CD4-positive, alpha-beta T cell treated with Interleukin-4 for 4 hours (primary cell): ENCODE data around the gene TRIO.

ENCODE experiments used
- DNase-seq: peaks from one replicate; pipeline ENCODE4 v3.0.0-alpha.2; 2020

TRIO gene

GRCh38 chr5:14250748-14251701 lies 107.9 kb downstream of the TRIO start:
- no peak for DNase-seq

GRCh38 chr5:14251733-14252132 lies 108.6 kb downstream of the TRIO start:
- DNase-seq: no peak

GRCh38 chr5:14252793-14253192 lies 109.7 kb downstream of the TRIO start:
- DNase-seq: no peak

GRCh38 chr5:14254686-14255085 lies 111.5 kb downstream of the TRIO start:
- DNase-seq: no peak

DNA sequence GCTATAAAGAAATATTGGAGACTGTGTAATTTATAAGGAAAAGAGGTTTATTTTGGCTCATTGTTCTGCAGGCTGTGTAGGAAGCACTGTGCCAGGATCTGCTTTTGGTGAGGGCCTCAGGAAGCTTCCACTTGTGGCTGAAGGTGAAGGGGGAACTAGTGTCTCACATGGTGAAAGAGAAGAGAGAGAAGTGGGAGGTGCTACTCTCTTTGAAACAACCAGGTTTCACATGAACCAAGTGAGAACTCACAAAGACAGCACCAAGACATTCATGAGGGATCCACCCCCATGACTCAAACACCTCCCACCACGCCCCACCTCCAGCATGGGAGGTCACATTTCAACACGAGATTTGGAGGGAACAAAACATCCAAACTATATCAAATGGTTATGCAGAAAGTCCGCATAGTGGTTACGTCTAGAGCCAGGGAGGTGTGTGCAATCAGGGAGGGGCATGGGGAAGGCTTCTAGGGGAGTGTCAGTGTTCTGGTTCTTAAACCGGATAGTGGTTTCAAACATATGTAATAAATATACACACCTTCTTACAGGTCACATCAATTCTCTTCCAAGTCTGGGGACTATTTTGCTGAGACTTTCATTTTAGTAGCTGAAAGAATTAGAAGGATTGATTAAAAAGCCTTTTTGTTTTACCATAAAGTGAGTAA lies 113.0 kb downstream of the TRIO start:
- DNase-seq: no peak

DNA sequence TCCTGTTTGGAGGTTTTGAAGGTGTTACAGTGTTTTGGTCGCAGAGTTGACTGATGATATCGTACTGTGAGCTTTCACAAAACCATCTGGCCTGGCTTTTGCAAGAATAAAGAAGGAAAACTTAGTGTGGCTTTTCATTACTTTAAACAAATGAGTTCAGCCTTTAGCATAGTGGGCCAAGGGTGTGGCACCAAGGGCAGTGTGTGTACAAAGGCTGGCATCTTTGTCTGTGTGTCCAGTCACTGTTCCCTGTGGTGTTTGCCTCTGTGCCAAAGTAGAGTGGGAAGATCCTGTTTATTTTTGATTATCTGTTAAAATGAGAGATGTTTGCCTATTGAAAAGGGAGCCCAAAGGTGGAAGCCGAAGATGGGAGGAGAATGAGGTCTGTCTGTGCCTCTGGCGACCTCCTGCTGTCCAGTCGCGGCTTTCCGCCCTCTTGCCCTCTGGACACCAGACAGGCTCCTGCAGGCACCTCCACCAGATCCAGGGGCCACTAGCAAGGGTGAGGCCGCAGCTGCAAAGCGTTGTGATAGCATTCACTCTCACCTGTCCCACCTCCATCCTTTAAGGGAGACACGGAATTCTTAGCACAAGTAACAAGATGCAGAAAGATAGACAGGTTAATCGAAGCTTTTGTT lies 113.7 kb downstream of the TRIO start:
- DNase-seq: no peak

GRCh38 chr5:14257995-14258403 lies 114.9 kb downstream of the TRIO start:
- no peak for DNase-seq

- DNase-seq: no peak
Measured at GRCh38 chr5:14258840-14259239, 115.7 kb downstream of the TRIO start.

DNA sequence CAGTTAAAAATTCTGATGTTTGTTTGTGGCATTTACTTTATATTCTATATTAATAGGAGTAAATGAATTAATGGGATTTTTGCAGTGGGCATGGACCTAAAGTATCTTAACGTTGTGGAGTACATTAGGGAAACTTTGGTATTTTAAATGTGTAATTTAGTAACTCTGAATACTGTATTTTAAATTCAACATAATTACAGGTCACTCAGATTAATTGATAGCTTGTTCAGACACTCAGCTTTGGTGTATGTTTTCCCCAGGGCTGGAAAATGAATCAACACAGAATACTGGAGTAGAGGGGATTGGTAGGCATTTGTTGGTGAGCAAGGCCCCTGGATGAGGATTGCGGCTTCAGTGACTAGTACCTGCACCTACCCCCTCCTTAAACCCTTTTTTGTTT lies 117.5 kb downstream of the TRIO start:
- DNase-seq: no peak

- no peak for DNase-seq
Measured at GRCh38 chr5:14261235-14261634, 118.1 kb downstream of the TRIO start.

DNA sequence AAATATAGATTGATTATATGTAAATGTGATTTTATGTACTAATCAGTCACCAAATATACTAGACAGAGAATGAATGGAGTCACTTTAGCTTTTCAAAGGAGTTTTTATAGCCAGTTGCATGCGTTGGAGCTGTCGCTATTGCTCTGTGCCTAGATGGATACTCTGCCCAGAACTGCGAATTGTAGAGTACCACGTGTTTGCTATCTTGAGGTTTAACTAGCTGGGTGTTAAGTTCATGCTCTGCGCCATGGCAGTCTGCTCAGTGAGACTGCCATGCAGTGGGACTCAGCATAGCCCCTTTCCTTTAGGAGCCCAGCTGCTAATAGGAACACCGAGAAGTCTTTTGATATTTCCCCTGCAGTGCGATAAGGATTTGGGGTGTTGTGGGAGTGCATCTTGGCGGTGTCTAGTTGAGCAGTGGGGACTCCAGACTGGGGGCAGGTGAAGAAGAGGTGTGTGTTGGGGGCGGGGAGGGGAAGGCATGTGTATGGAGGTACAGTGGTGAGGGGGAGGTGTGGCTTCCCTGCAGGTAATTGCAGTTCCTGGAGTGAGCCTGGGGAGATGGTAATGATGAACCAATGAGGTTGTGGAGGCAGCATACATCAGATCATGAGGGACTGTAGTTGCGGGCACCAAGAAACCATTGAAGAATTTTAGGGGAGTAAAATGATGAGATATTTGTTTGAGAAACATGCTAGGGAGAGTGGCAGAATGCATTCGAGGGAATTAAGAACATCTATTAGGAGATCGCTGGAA lies 118.9 kb downstream of the TRIO start:
- no peak for DNase-seq

DNA sequence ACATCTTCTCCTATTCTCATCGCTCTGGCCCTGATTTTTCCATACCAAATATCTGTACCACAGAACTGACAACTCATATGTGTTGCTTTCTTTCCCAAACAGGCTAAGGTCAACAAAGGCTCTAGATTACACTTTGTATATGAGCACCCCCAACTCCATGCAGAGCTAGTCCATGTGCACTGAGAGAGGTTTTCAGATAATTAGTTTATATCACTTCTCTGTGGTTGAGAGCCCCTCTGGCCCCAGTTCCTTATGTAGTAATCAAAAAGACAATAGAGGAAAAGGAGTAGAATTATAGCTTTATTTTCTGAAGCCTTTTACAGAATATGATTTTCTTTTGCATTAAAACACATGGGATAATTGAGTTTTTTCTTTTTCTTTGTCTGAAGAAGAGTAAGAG lies 120.0 kb downstream of the TRIO start:
- DNase-seq: no peak

GRCh38 chr5:14263699-14264098 lies 120.6 kb downstream of the TRIO start:
- no peak for DNase-seq

GRCh38 chr5:14264605-14265316 lies 121.6 kb downstream of the TRIO start:
- peak; percentile 50 for DNase-seq

GRCh38 chr5:14265570-14265969 lies 122.4 kb downstream of the TRIO start:
- DNase-seq: no peak

DNA sequence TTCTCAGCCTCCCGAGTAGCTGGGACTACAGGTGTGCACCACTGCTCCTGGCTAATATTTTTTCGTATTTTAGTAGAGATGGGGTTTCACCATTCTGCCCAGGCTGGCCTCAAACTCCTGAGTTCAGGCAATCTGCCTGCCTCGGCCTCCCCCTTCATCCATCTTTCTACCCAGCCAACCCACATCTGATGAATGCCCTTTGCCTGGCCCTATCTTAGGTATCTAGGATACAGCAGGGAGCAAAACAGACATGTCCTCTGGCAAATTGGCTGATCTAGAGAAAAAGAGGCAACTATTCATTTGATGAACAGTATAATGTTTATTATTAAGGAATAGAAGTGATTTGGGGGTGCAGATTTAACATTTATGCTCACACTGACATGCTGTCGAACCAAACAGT lies 123.0 kb downstream of the TRIO start:
- DNase-seq: no peak

DNA sequence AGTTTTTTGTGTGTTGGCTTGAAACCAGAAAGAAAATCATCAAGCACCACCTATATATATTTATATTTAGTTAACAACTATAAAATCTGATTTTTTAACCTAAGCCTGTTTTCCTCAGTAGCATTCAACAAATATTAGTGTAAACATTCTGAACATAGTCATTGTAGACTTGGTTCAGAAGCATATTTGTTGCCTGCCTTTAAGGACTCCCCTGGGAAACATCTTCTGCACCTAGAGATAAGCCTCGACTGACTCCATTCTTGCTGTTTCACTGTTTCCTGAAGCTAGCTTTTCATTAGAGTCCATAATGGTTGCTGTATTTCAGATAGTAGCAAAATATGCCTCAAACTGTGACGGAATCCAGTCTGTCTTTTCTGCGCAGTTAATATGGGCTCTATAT lies 123.5 kb downstream of the TRIO start:
- DNase-seq: no peak

DNA sequence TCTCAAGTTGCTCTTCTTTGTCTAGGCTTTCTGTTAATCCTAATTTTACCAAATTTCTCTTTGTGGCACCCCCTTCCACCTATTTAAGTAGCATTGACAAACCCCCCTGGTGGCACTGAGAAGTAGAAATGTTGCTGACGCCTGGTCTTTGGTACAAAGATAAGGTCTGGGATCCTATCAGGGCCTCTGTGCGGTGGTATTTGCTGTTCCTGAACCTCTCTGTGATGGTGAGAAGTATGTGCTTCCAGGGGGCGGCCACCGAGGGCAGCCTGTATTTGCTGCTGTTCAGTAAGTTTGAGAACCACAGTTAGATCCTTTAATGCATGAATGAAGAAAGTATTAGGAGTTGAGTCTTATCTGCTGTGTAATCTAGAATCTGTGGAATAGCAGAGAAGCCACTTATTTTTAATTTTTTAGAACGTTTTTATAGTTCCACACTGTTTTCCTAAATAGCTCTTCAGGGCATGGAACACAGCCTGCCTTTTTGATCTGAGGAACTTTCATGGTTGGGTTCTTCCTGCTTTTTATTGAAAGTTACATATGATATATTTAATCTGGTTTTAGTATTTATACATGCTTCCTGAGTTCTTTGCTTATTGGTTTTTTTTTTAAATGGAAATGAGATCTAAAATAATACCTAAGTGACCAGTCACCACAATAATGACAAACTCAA lies 124.2 kb downstream of the TRIO start:
- DNase-seq: no peak

DNA sequence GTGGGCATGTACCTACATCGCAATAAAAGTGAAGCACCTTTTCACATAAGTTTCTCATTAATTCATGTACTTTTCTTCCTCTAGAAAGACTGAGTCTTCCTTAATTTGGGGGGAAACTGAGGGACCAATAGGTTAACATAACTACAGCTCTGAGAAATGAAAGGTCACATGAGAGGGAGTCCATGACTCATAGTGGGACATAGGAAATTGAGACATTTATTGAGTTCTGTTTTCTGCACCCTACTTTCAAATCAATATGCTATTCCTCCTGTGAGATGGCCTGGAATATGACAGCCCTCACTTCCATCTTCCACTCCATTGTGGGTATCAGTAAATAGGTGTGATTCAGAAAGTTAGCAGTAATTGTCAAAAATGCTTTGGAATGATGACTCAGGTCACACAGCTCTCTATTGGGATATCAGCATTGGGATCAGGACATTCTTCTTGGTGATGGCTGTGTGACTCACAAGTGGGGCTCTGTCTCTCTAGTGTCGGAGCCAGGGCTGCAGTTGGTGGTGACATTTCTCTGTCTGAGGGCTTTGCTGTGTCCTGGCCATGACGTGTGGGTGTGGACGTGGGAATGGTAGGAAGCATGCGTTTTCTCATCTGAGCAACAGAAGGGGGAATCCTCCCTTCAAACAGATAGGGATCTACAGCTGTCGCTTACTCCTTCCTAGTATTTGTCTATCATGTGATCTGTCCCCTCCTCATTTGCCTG lies 125.0 kb downstream of the TRIO start:
- no peak for DNase-seq

GRCh38 chr5:14268738-14269137 lies 125.6 kb downstream of the TRIO start:
- DNase-seq: no peak

GRCh38 chr5:14269395-14269794 lies 126.3 kb downstream of the TRIO start:
- DNase-seq: no peak
